Measurements from ENCODE around the gene BCL11B. TPM values are rescaled to one million over a fixed set of nuclear protein-coding genes. Genes with fewer than 3 reads are reported as not detected.
A peak's percentile ranks its signal among the peaks of the same experiment; 100 is the strongest.

BCL11B gene
- total RNA-seq, 1 donor from 2014 or later, result 11.5 TPM

DNA sequence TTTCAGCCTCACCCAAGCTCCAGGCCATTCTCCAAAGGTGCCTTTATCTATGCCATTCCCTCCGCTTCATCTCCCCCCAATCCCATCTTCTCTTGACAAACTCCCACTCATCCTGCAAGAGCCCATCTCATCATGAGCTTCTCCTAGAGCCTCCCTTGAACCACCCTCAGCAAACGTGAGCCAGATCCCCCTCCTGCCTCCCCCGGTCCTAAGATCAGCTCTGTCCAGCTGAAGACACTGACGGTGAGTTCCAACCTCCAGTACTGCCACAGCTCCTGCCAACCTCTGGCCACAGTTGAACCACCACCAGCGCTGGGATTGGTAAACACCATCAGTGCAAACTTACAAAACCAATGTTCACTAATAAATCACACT is 124.6 kb downstream of the BCL11B start:
- no peak for DNase-seq (ENCODE audit: extremely low spot score in 2 of 2)
- H3K36me3 ChIP-seq, result no peaks in the 10 kb centered on the region
- intact Hi-C loops (cut with DNase I), result no loop called here
- H3K9me3 ChIP-seq, result no peaks in the 10 kb centered on the region
- no peak overlapping the region for H3K4me3 ChIP-seq
- H3K27ac ChIP-seq, result no peak overlapping the region
- no peak for TF ChIP-seq POLR2A (IDR thresholded peaks at IDR 0.05)
- no peak for TF ChIP-seq POLR2AphosphoS5 (IDR thresholded peaks at IDR 0.05; ENCODE audit: insufficient read depth in 1 of 2, low read depth in 1 of 2)
- no peak for TF ChIP-seq CTCF (IDR thresholded peaks at IDR 0.05)
- no peaks in the 10 kb centered on the region for H3K27me3 ChIP-seq
- H3K4me1 ChIP-seq, result no peaks in the 10 kb centered on the region

- intact Hi-C loops (cut with DNase I), result no loop called here
- Histone ChIP-seq H3K36me3 (no peaks in the 10 kb centered on the region), H3K27me3 (no peaks in the 10 kb centered on the region), H3K9me3 (no peaks in the 10 kb centered on the region), H3K4me3 (no peak overlapping the region), H3K27ac (no peak overlapping the region), H3K4me1 (no peaks in the 10 kb centered on the region)
- TF ChIP-seq CTCF (IDR thresholded peaks at IDR 0.05) (no peak), POLR2AphosphoS5 (IDR thresholded peaks at IDR 0.05; ENCODE audit: insufficient read depth in 1 of 2, low read depth in 1 of 2) (no peak), POLR2A (IDR thresholded peaks at IDR 0.05) (no peak)
- peak in 1 of 2 donors; percentile 70 for DNase-seq (ENCODE audit: extremely low spot score in 2 of 2)
Measured at GRCh38 chr14:99146616-99147365, 125.2 kb downstream of the BCL11B start.

GRCh38 chr14:99145307-99145706 is 126.7 kb downstream of the BCL11B start:
- Histone ChIP-seq H3K4me3 (no peak overlapping the region), H3K36me3 (no peaks in the 10 kb centered on the region), H3K9me3 (no peaks in the 10 kb centered on the region), H3K27ac (no peak overlapping the region), H3K4me1 (no peaks in the 10 kb centered on the region), H3K27me3 (no peaks in the 10 kb centered on the region)
- DNase-seq (ENCODE audit: extremely low spot score in 2 of 2), result no peak
- intact Hi-C loops (cut with DNase I), result no loop called here
- TF ChIP-seq CTCF (IDR thresholded peaks at IDR 0.05), result no peak
- no peak for TF ChIP-seq POLR2A (IDR thresholded peaks at IDR 0.05)
- no peak for TF ChIP-seq POLR2AphosphoS5 (IDR thresholded peaks at IDR 0.05; ENCODE audit: insufficient read depth in 1 of 2, low read depth in 1 of 2)

GRCh38 chr14:99143793-99144192 is 128.2 kb downstream of the BCL11B start:
- H3K27ac ChIP-seq, result no peak overlapping the region
- H3K27me3 ChIP-seq, result no peaks in the 10 kb centered on the region
- H3K36me3 ChIP-seq, result no peaks in the 10 kb centered on the region
- no peaks in the 10 kb centered on the region for H3K4me1 ChIP-seq
- H3K9me3 ChIP-seq, result no peaks in the 10 kb centered on the region
- no peak for TF ChIP-seq POLR2AphosphoS5 (IDR thresholded peaks at IDR 0.05; ENCODE audit: insufficient read depth in 1 of 2, low read depth in 1 of 2)
- no peak for TF ChIP-seq CTCF (IDR thresholded peaks at IDR 0.05)
- no peak for TF ChIP-seq POLR2A (IDR thresholded peaks at IDR 0.05)
- no peak for DNase-seq (ENCODE audit: extremely low spot score in 2 of 2)
- intact Hi-C loops (cut with DNase I), result no loop called here
- no peak overlapping the region for H3K4me3 ChIP-seq

DNA sequence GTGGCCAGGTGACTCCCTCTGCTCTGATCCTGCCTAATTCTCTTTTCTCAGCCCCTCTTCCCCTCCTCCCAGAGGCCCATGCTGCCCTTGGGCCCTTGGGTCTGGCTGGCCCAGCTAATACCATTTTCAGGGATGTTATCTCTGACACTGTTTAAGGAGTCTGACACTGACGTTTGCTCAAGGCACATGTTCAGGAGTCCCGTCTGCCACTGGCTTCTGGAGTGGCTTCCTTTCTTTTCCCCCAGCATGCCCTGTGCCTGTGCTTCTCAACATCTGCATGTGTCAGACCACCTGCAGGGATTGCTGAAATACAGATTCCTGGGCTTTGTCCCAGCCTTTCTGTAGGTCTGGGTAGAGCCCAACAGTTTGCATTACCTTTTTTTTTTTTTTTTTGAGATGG is 128.9 kb downstream of the BCL11B start:
- H3K27ac ChIP-seq, result no peak overlapping the region
- TF ChIP-seq CTCF (IDR thresholded peaks at IDR 0.05), result no peak
- TF ChIP-seq POLR2A (IDR thresholded peaks at IDR 0.05), result no peak
- no peak for TF ChIP-seq POLR2AphosphoS5 (IDR thresholded peaks at IDR 0.05; ENCODE audit: insufficient read depth in 1 of 2, low read depth in 1 of 2)
- H3K4me3 ChIP-seq, result no peak overlapping the region
- no peaks in the 10 kb centered on the region for H3K9me3 ChIP-seq
- no peaks in the 10 kb centered on the region for H3K27me3 ChIP-seq
- no peak for DNase-seq (ENCODE audit: extremely low spot score in 2 of 2)
- intact Hi-C loops (cut with DNase I), result no loop called here
- H3K36me3 ChIP-seq, result no peaks in the 10 kb centered on the region
- H3K4me1 ChIP-seq, result no peaks in the 10 kb centered on the region

Measured in vagina (tissue), 2 donors.